Thyroid gland (tissue), 4 donors: ENCODE measurements around the gene MAGI2. TPM values are rescaled to one million over a fixed set of nuclear protein-coding genes. Genes with fewer than 3 reads are reported as not detected.
A peak's percentile ranks its signal among the peaks of the same experiment; 100 is the strongest.

Experiments used
- DNase-seq, 2 donors: peaks; one replicate each; pipeline ENCODE4 v3.0.0-alpha.2; 2019
- H3K27ac ChIP-seq, 3 donors: fragments of 200-600 bp; sonication (generic); 1 replicate in 2 of 3; 2 replicates in 1 of 3; pipeline ENCODE4 v1.5.1; 2016 to 2019; ENCODE audit warnings: mild to moderate bottlenecking in 1 of 3, moderate library complexity in 1 of 3
- H3K27me3 ChIP-seq: fragments of 200-600 bp; sonication (generic); one replicate; pipeline ENCODE4 v1.5.1; 2019
- H3K36me3 ChIP-seq, 2 donors: fragments of 200-600 bp; sonication (generic); one replicate each; pipeline ENCODE4 v1.5.1; 2016 to 2019
- H3K4me1 ChIP-seq, 2 donors: fragments of 200-600 bp; sonication (generic); one replicate each; pipeline ENCODE4 v1.5.1; 2017 to 2019
- H3K4me3 ChIP-seq, 3 donors: fragments of 200-600 bp; sonication (generic); replicated peaks in 1 of 3; 1 replicate in 2 of 3; 2 replicates in 1 of 3; pipeline ENCODE4 v1.5.1; 2016; ENCODE audit warnings: mild to moderate bottlenecking in 1 of 3
- H3K9me3 ChIP-seq: fragments of 200-600 bp; sonication (generic); one replicate; pipeline ENCODE4 v1.5.1; 2017
- POLR2A ChIP-seq, 2 donors: fragments of 450-650 bp; IDR thresholded peaks; one replicate each; pipeline ENCODE4 v1.6.1; 2017; ENCODE audit warnings: antibody characterized with exemption in 2 of 2, mild to moderate bottlenecking in 2 of 2, moderate library complexity in 1 of 2
- WGBS, 2 donors: methylation state at CpG; one replicate each; pipeline ENCODE4 v1.1.5; 2017; 5-methylcytosine and 5-hydroxymethylcytosine counted together
- intact Hi-C: fragments of 100-400 bp; cut with DNase I; formaldehyde crosslinking; loops from one replicate; pipeline ENCODE4 v1.15.1; 2023
- total RNA-seq, 4 donors: library from RNA; depleted of rRNA; stranded (reverse); fragments of >200 nt; gene quantifications; one replicate each; pipeline ENCODE4 v1.2.3, GENCODE V29; 2016
- TF ChIP-seq, protein P1 (sequence below), 6 experiments: fragments of 200-600 bp in 3 of 6; fragments of 450-650 bp in 3 of 6; sonication (generic) in 3 of 6; IDR thresholded peaks; one replicate each; pipeline ENCODE4 v1.5.1; 2016 to 2019; ENCODE audit warnings: antibody characterized with exemption in 6 of 6, mild to moderate bottlenecking in 2 of 6, inconsistent platforms in 1 of 6, moderate library complexity in 1 of 6

Gene MAGI2
- total RNA-seq, 4 donors from 2014 or later: 20.7 to 31.1 (median 26.0) TPM

DNA sequence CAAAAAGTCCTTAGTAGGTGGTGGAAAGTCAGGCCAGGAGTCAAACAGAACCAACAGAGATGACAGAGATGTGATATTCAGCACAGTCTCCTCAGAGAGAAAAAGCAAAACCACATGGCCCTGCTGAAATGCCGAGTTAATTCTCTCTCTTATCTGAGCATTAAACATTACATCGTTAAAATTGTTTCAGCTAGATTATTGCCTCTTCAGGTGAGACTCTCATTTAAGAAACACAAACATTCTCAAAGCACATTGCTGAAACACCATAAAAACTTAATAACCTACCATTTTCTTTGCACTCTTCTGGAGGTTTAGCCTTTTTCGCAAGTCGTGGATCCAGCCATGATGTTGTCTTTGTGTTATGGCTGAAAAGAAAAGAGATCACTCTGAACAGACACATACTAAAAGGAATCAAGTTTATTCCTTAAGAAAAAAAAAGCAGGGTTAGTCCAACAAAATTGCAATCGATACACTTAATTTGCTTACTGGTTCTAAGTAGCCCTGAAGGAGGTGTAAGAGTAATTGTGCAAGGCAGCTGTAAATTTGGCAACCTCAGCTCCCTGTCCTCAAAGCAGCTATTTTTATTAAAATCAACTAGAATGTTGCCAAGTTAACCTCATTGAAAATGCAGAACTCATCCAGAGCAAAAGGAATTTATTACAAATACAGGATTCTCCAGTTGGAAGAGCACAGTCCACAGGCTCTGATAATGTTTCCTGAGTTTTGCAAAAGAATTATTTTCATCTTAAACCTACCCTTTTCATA lies 963.8 kb downstream of the MAGI2 start:
- intact Hi-C loops: no loop called here
- TF ChIP-seq, protein P1, sequence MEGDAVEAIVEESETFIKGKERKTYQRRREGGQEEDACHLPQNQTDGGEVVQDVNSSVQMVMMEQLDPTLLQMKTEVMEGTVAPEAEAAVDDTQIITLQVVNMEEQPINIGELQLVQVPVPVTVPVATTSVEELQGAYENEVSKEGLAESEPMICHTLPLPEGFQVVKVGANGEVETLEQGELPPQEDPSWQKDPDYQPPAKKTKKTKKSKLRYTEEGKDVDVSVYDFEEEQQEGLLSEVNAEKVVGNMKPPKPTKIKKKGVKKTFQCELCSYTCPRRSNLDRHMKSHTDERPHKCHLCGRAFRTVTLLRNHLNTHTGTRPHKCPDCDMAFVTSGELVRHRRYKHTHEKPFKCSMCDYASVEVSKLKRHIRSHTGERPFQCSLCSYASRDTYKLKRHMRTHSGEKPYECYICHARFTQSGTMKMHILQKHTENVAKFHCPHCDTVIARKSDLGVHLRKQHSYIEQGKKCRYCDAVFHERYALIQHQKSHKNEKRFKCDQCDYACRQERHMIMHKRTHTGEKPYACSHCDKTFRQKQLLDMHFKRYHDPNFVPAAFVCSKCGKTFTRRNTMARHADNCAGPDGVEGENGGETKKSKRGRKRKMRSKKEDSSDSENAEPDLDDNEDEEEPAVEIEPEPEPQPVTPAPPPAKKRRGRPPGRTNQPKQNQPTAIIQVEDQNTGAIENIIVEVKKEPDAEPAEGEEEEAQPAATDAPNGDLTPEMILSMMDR (IDR thresholded peaks at IDR 0.05): peak in 1 of 6 experiments; percentile 8
- no peak for TF ChIP-seq POLR2A (IDR thresholded peaks at IDR 0.05)
- Histone ChIP-seq H3K27ac (peak overlapping the region in 1 of 3 donors; percentile 48), H3K27me3 (no peaks in the 10 kb centered on the region), H3K36me3 (no peaks in the 10 kb centered on the region), H3K4me3 (no peak overlapping the region), H3K4me1 (peaks cover 8 to 12% of the 10 kb centered on the region in 2 donors), H3K9me3 (no peaks in the 10 kb centered on the region)
- DNase-seq: peak; percentile 12 to 19
- WGBS, 2 donors: 37% methylated on average over 5 of the region's 5 CpGs

DNA sequence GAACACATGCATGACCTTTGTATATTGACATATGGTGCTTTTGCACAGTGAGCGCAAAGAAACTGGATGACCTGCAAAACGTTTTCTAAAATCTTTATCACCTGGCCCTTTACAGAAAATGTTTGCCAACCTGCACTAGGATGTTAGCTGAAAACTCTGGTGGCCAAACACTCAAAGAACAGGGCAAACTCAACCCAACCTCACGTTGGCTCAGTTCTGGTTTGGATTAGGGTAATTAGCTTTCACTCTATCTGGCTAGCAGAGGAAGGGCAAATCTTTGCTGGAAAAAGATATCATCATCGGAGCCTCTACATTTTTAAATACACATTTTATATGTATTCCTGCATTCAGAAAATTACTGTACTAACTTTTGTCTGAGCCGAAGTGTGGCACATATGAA lies 966.0 kb downstream of the MAGI2 start:
- WGBS, 2 donors: 71 to 78% methylated on average over 5 of the region's 5 CpGs
- intact Hi-C loops: no loop called here
- H3K27me3 ChIP-seq: no peaks in the 10 kb centered on the region
- no peak for DNase-seq
- no peak overlapping the region for H3K4me3 ChIP-seq
- H3K36me3 ChIP-seq: no peaks in the 10 kb centered on the region
- no peaks in the 10 kb centered on the region for H3K9me3 ChIP-seq
- no peak overlapping the region for H3K27ac ChIP-seq
- TF ChIP-seq, protein P1 (IDR thresholded peaks at IDR 0.05): no peak
- TF ChIP-seq POLR2A (IDR thresholded peaks at IDR 0.05): no peak
- H3K4me1 ChIP-seq: peaks cover 8 to 12% of the 10 kb centered on the region in 2 donors

DNA sequence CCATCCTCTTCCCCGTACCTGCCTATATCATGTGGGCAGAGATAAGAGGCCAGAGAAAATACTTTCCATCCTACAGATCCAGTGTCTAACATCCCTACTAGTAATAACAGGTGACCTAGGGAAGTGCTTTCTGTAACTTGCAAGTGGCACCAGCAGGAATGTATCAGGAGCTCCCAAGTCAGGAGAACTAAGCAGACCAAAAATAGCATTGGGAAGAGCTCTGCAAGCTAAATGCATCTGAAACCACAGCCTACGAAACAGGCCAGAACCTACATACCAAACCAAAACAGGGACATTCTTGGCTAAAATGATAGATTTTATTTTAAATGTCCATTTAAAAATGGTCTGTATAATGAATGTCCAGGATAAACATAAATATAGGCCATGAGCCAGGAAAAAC lies 974.1 kb downstream of the MAGI2 start:
- intact Hi-C loops: no loop called here
- no peak for DNase-seq
- 87 to 95% methylated on average over 2 of the region's 2 CpGs for WGBS, 2 donors

DNA sequence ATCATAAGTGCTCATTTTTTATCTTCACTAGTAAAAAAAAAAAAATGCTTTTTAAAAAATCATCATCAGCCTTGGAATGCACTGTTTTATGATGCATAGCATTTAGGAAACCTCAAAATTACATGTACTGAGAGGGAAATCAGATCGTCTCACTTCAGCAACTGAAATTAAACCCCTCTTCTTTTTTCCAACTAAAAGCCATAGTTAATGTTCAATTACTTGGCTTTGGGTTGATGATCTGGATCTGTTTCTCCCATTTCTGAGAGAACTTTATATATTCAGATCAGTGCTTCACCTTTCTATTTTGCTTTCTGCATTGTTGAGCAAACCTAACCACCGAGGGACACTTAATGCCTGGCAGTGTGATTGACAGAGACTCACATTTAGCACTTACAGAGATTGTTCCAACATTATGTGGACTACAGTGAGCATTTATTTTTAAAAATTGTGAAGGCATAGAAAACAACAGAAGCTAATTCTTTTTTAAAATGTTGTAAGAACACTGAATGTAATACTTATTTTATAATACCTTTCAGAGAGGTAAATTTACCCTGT lies 976.5 kb downstream of the MAGI2 start:
- intact Hi-C loops: no loop called here

More for the DNA sequence above, 974.1 kb downstream of the MAGI2 start:
- Histone ChIP-seq H3K4me3 (no peak overlapping the region), H3K27ac (no peak overlapping the region), H3K36me3 (no peaks in the 10 kb centered on the region), H3K4me1 (no peaks in the 10 kb centered on the region), H3K27me3 (no peaks in the 10 kb centered on the region), H3K9me3 (no peaks in the 10 kb centered on the region)
- TF ChIP-seq, protein P1 (IDR thresholded peaks at IDR 0.05): no peak
- no peak for TF ChIP-seq POLR2A (IDR thresholded peaks at IDR 0.05)

More for the DNA sequence above, 976.5 kb downstream of the MAGI2 start:
- 48 to 54% methylated on average over 2 of the region's 2 CpGs for WGBS, 2 donors
- no peak overlapping the region for H3K4me3 ChIP-seq
- no peak for DNase-seq
- no peaks in the 10 kb centered on the region for H3K4me1 ChIP-seq
- H3K9me3 ChIP-seq: no peaks in the 10 kb centered on the region
- H3K36me3 ChIP-seq: no peaks in the 10 kb centered on the region
- TF ChIP-seq, protein P1 (IDR thresholded peaks at IDR 0.05): no peak
- TF ChIP-seq POLR2A (IDR thresholded peaks at IDR 0.05): no peak
- H3K27me3 ChIP-seq: no peaks in the 10 kb centered on the region
- H3K27ac ChIP-seq: no peak overlapping the region
